OCI-LY7 (cell line): ENCODE data around the gene DHRSX. TPM values are rescaled to one million over a fixed set of nuclear protein-coding genes. Genes with fewer than 3 reads are reported as not detected.
"Not testable (repeated sequence)": the region's sequence is repeated elsewhere in the genome, so short reads cannot be mapped to it uniquely, and the experiment has no call there.

Experiments
- BruUV-seq: library from RNA; stranded (reverse); fragments of 400-500 nt; replicated peaks from 2 replicates; lab custom pipeline; 2021; lab: Mats Ljungman, UMichigan
- CTCF ChIA-PET: fragments of 300-600 bp; sonication (Branson Sonifier 250); formaldehyde crosslinking; loops from one replicate; lab custom pipeline; 2022; ENCODE audit warnings: antibody characterized with exemption; ENCODE audit not compliant: unreplicated experiment; lab: Charles Lee
- POLR2A ChIA-PET: fragments of 300-600 bp; sonication (Branson Sonifier 250); formaldehyde crosslinking; loops from one replicate; lab custom pipeline; 2022; ENCODE audit warnings: antibody characterized with exemption; lab: Charles Lee
- DNase-seq: peaks from one replicate; pipeline ENCODE4 v3.0.0-alpha.2; 2015; ENCODE audit warnings: low spot score
- H2AFZ ChIP-seq: fragments of 200-600 bp; sonication (generic), shearing (Covaris generic); 2 replicates; pipeline ENCODE4 v1.6.1; 2014; ENCODE audit warnings: mild to moderate bottlenecking, antibody characterized with exemption, low read length, moderate library complexity
- H3K27ac ChIP-seq: fragments of 200-600 bp; sonication (generic); 2 replicates; pipeline ENCODE4 v1.5.1; 2014; ENCODE audit warnings: mixed run types, low read depth, mild to moderate bottlenecking, moderate library complexity, low read length, inconsistent platforms; ENCODE audit not compliant: poor library complexity, severe bottlenecking
- H3K36me3 ChIP-seq: fragments of 200-600 bp; sonication (generic); 2 replicates; pipeline ENCODE4 v1.6.1; 2014; ENCODE audit warnings: mild to moderate bottlenecking, antibody characterized with exemption, low read length, moderate library complexity, mixed read lengths; ENCODE audit not compliant: insufficient read depth
- H3K4me1 ChIP-seq: fragments of 200-600 bp; sonication (generic); 2 replicates; pipeline ENCODE4 v1.5.1; 2014; ENCODE audit warnings: mild to moderate bottlenecking, low read length; ENCODE audit not compliant: insufficient read depth, poor library complexity, severe bottlenecking
- H3K4me2 ChIP-seq: fragments of 200-600 bp; sonication (generic); 2 replicates; pipeline ENCODE4 v1.6.1; 2014; ENCODE audit warnings: mild to moderate bottlenecking, low read length
- H3K4me3 ChIP-seq: fragments of 200-600 bp; sonication (generic); 2 replicates; pipeline ENCODE4 v1.5.1; 2014; ENCODE audit warnings: mild to moderate bottlenecking, low read depth, low read length; ENCODE audit not compliant: poor library complexity, severe bottlenecking
- H3K79me2 ChIP-seq: fragments of 200-600 bp; sonication (generic); 2 replicates; pipeline ENCODE4 v1.6.1; 2016; ENCODE audit warnings: low read depth, mild to moderate bottlenecking, low read length, moderate library complexity, mixed read lengths; ENCODE audit not compliant: insufficient read depth
- H3K9me2 ChIP-seq: fragments of 200-600 bp; sonication (generic); 2 replicates; pipeline ENCODE4 v1.6.1; 2016; ENCODE audit warnings: mild to moderate bottlenecking, low read length, mixed read lengths; ENCODE audit not compliant: insufficient read depth
- H3K9me3 ChIP-seq: fragments of 200-600 bp; sonication (generic); 2 replicates; pipeline ENCODE4 v1.6.1; 2014; ENCODE audit warnings: mild to moderate bottlenecking, mixed run types, low read length, mixed read lengths
- H4K20me1 ChIP-seq: fragments of 200-600 bp; sonication (generic); 2 replicates; pipeline ENCODE4 v1.6.1; 2014; ENCODE audit warnings: mild to moderate bottlenecking, antibody characterized with exemption, low read length, moderate library complexity, mixed read lengths; ENCODE audit not compliant: insufficient read depth
- EZH2phosphoT487 ChIP-seq: fragments of 200-600 bp; sonication (generic); IDR thresholded peaks from 2 replicates; pipeline ENCODE4 v1.6.1; 2018; ENCODE audit warnings: low read depth, borderline replicate concordance, mild to moderate bottlenecking, mixed run types, antibody characterized with exemption, low read length, moderate library complexity, mixed read lengths
- intact Hi-C: fragments of 100-400 bp; cut with micrococcal nuclease; formaldehyde crosslinking; loops from one replicate; pipeline ENCODE4 v1.10.0; 2022; ENCODE audit not compliant: unreplicated experiment
- total RNA-seq, 2 experiments: library from RNA; depleted of rRNA in 1 of 2; stranded (reverse); fragments of >200 nt in 1 of 2; shearing (Covaris generic) in 1 of 2; gene quantifications; 2 replicates each; pipeline ENCODE4 v1.2.3, GENCODE V29; 2014 to 2022
- TF ChIP-seq, protein P1 (sequence below): fragments of 200-600 bp; sonication (generic); conservative IDR thresholded peaks from 2 replicates; pipeline ENCODE4 v1.5.1; 2014; ENCODE audit warnings: mild to moderate bottlenecking, antibody characterized with exemption, low read length, moderate library complexity, mixed read lengths

DHRSX gene
- total RNA-seq, 2 experiments from 2014 or later, result 25.2 to 30.9 TPM

- H2AFZ ChIP-seq, result no peak overlapping the region
- H3K27ac ChIP-seq, result no peak overlapping the region
- TF ChIP-seq, protein P1, sequence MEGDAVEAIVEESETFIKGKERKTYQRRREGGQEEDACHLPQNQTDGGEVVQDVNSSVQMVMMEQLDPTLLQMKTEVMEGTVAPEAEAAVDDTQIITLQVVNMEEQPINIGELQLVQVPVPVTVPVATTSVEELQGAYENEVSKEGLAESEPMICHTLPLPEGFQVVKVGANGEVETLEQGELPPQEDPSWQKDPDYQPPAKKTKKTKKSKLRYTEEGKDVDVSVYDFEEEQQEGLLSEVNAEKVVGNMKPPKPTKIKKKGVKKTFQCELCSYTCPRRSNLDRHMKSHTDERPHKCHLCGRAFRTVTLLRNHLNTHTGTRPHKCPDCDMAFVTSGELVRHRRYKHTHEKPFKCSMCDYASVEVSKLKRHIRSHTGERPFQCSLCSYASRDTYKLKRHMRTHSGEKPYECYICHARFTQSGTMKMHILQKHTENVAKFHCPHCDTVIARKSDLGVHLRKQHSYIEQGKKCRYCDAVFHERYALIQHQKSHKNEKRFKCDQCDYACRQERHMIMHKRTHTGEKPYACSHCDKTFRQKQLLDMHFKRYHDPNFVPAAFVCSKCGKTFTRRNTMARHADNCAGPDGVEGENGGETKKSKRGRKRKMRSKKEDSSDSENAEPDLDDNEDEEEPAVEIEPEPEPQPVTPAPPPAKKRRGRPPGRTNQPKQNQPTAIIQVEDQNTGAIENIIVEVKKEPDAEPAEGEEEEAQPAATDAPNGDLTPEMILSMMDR, result no peak
- H3K9me2 ChIP-seq, result no peaks in the 10 kb centered on the region
- no peaks in the 10 kb centered on the region for H3K4me1 ChIP-seq
- H3K9me3 ChIP-seq, result no peaks in the 10 kb centered on the region
- no peaks in the 10 kb centered on the region for H3K36me3 ChIP-seq
- no peaks in the 10 kb centered on the region for H3K79me2 ChIP-seq
- intact Hi-C loops, result no loop called here
- no peaks in the 10 kb centered on the region for H4K20me1 ChIP-seq
- ChIA-PET POLR2A (no interaction called here), CTCF (no interaction called here)
- H3K4me3 ChIP-seq, result no peak overlapping the region
- no peak for DNase-seq
- BruUV-seq, result no TSS peak
- no peak overlapping the region for H3K4me2 ChIP-seq
These were observed 117.6 kb downstream of the DHRSX start for GRCh38 chrX:2383144-2383543.

DNA sequence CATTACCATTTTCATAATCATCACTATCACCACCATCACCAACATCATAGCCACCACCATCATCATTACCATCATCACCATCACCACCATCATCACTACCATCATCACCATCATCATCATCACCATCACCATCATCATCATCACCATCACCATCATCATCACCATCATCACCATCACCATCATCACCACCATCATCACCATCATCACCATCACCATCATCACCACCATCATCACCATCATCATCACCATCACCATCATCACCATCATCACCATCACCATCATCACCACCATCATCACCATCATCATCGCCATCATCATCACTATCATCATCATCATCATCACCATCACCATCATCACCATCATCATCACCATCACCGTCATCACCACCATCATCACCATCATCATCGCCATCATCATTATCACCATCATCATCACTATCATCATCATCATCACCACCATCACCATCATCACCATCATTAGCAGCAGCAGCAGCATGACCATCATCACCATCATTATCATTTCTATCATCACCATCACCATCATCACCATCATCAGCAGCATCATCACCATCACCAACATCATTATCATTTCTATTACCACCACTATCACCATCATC, 118.2 kb downstream of the DHRSX start:
- H3K4me2 ChIP-seq, H3K36me3 ChIP-seq, H3K4me1 ChIP-seq, H3K79me2 ChIP-seq, CTCF ChIA-PET, H3K9me3 ChIP-seq, H4K20me1 ChIP-seq, H3K9me2 ChIP-seq, H2AFZ ChIP-seq, POLR2A ChIA-PET, H3K27ac ChIP-seq, H3K4me3 ChIP-seq, DNase-seq, BruUV-seq, intact Hi-C loops: not testable (repeated sequence)

DNA sequence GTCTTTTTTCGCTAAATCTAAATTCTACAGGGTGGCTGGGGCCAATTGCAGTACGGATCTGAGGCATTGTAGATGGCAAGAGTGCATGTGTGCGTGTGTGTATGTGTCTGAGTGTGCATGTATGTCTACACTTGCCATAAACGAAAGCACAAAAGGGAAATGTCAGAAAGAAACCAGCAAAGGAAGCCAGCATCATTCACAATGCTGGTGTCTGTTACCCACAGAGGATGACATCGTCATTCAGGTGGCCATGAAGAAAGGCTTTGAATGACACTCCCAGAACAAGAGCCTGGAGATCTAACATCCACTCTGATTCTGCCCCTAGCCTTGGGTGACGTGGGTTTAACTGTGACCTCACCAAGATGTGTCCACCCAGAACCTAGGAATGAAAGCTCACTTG, 124.6 kb downstream of the DHRSX start:
- Histone ChIP-seq H4K20me1 (no peaks in the 10 kb centered on the region), H3K4me3 (no peak overlapping the region), H3K27ac (no peak overlapping the region), H3K79me2 (no peaks in the 10 kb centered on the region), H3K36me3 (no peaks in the 10 kb centered on the region), H3K4me2 (no peak overlapping the region), H2AFZ (no peak overlapping the region), H3K9me3 (no peaks in the 10 kb centered on the region), H3K4me1 (no peaks in the 10 kb centered on the region), H3K9me2 (no peaks in the 10 kb centered on the region)
- CTCF ChIA-PET, result no interaction called here
- BruUV-seq, result no TSS peak
- POLR2A ChIA-PET, result no interaction called here
- no peak for TF ChIP-seq EZH2phosphoT487
- TF ChIP-seq, protein P1, result no peak
- no peak for DNase-seq
- intact Hi-C loops, result no loop called here
